ENCODE results near the gene TUBA8.
"Not testable (repeated sequence)": the region's sequence is repeated elsewhere in the genome, so short reads cannot be mapped to it uniquely, and the experiment has no call there.

The TUBA8 gene

GRCh38 chr22:18110194-18110953, at the start of gene TUBA8:
TUBA8 (plus strand) TSS chr22:18110809; CDS start chr22:18110866, 57 bp downstream.
- DNase-seq (ENCODE audit: low read depth, low spot score): no peak

GRCh38 chr22:18062421-18062820, 48.2 kb upstream of the TUBA8 start:
- no peak for DNase-seq (ENCODE audit: low read depth, low spot score)

GRCh38 chr22:18063306-18063705, 47.3 kb upstream of the TUBA8 start:
- DNase-seq (ENCODE audit: low read depth, low spot score): no peak

- not testable (repeated sequence) for DNase-seq (ENCODE audit: low read depth, low spot score)
Measured at GRCh38 chr22:18063715-18064114, 46.9 kb upstream of the TUBA8 start.

- DNase-seq (ENCODE audit: low read depth, low spot score): no peak
Measured at GRCh38 chr22:18064636-18065035, 46.0 kb upstream of the TUBA8 start.

GRCh38 chr22:18065256-18065655, 45.4 kb upstream of the TUBA8 start:
- DNase-seq (ENCODE audit: low read depth, low spot score): no peak

GRCh38 chr22:18066181-18066859, 44.3 kb upstream of the TUBA8 start:
- no peak for DNase-seq (ENCODE audit: low read depth, low spot score)

GRCh38 chr22:18067121-18067520, 43.5 kb upstream of the TUBA8 start:
- no peak for DNase-seq (ENCODE audit: low read depth, low spot score)

GRCh38 chr22:18067548-18068341, 42.9 kb upstream of the TUBA8 start:
- no peak for DNase-seq (ENCODE audit: low read depth, low spot score)

GRCh38 chr22:18068381-18068988, 42.1 kb upstream of the TUBA8 start:
- DNase-seq (ENCODE audit: low read depth, low spot score): no peak

GRCh38 chr22:18069041-18069440, 41.6 kb upstream of the TUBA8 start:
- DNase-seq (ENCODE audit: low read depth, low spot score): no peak

- DNase-seq (ENCODE audit: low read depth, low spot score): no peak
Measured at GRCh38 chr22:18070041-18070440, 40.6 kb upstream of the TUBA8 start.

- DNase-seq (ENCODE audit: low read depth, low spot score): no peak
Measured at GRCh38 chr22:18070556-18071306, 39.9 kb upstream of the TUBA8 start.

- not testable (repeated sequence) for DNase-seq (ENCODE audit: low read depth, low spot score)
Measured at GRCh38 chr22:18071307-18071967, 39.2 kb upstream of the TUBA8 start.

- DNase-seq (ENCODE audit: low read depth, low spot score): no peak
Measured at GRCh38 chr22:18071968-18072310, 38.7 kb upstream of the TUBA8 start.

GRCh38 chr22:18073467-18073866, 37.1 kb upstream of the TUBA8 start:
- no peak for DNase-seq (ENCODE audit: low read depth, low spot score)

- DNase-seq (ENCODE audit: low read depth, low spot score): not testable (repeated sequence)
Measured at GRCh38 chr22:18073927-18074326, 36.7 kb upstream of the TUBA8 start.

- no peak for DNase-seq (ENCODE audit: low read depth, low spot score)
Measured at GRCh38 chr22:18075101-18075719, 35.4 kb upstream of the TUBA8 start.

- peak; percentile 67 for DNase-seq (ENCODE audit: low read depth, low spot score)
Measured at GRCh38 chr22:18075720-18076497, 34.7 kb upstream of the TUBA8 start.

Measured in brain pericyte (primary cell).